Pancreas (tissue), 10 donors: ENCODE results near the gene GGTA1. TPM values are rescaled to one million over a fixed set of nuclear protein-coding genes. Genes with fewer than 3 reads are reported as not detected.

Experiments
- ATAC-seq, 4 donors: fragments of 200-7000 bp; cut with Tn5 transposase; one replicate each; pipeline versions ENCODE4 v1.8.0 to v1.9.1; 2020; ENCODE audit warnings: mild to moderate bottlenecking in 4 of 4, moderate library complexity in 4 of 4
- DNase-seq, 6 donors: peaks; one replicate each; pipeline ENCODE4 v3.0.0-alpha.2; 2020
- FAIRE-seq: peaks from 2 replicates; lab custom pipeline; 2012; peaks lifted over from hg19 to GRCh38; lab: Jason Lieb, UNC
- H3K27ac ChIP-seq, 4 donors: fragments of 200-600 bp; sonication (generic); 1 replicate in 3 of 4; 2 replicates in 1 of 4; pipeline versions ENCODE4 v1.5.0 to v1.8.0; 2020
- H3K27me3 ChIP-seq, 4 donors: fragments of 200-600 bp; one replicate each; pipeline ENCODE4 v1.8.0; 2021
- H3K36me3 ChIP-seq, 3 donors: fragments of 200-600 bp; sonication (generic) in 1 of 3; one replicate each; pipeline versions ENCODE4 v1.5.0 to v1.8.0; 2020 to 2021
- H3K4me1 ChIP-seq, 3 donors: fragments of 200-600 bp; one replicate each; pipeline ENCODE4 v1.8.0; 2021
- H3K4me3 ChIP-seq, 4 donors: fragments of 200-600 bp; sonication (generic) in 2 of 4; one replicate each; pipeline versions ENCODE4 v1.5.0 to v1.8.0; 2020 to 2021
- H3K9me3 ChIP-seq, 4 donors: fragments of 200-600 bp; one replicate each; pipeline ENCODE4 v1.8.0; 2021
- CTCF ChIP-seq, 4 donors: fragments of 200-600 bp; sonication (generic) in 3 of 4; IDR thresholded peaks; one replicate each; pipeline versions ENCODE4 v1.5.0 to v1.8.0; 2021; ENCODE audit warnings: antibody characterized with exemption in 4 of 4
- WGBS, 2 donors: extraction: QIAGEN DNeasy Blood & Tissue Kit; methylation state at CpG; one replicate each; pipeline ENCODE4 v1.1.7; 2013; 5-methylcytosine and 5-hydroxymethylcytosine counted together
- intact Hi-C, 3 donors: fragments of 100-400 bp; cut with DNase I; formaldehyde crosslinking; loops; one replicate each; pipeline versions ENCODE4 v1.11.1 to v1.14.2; 2022
- polyA plus RNA-seq, 2 donors: library from polyadenylated mRNA; stranded (reverse); fragments of 200-250 nt; gene quantifications; one replicate each; pipeline ENCODE4 v1.2.3, GENCODE V29; 2013
- total RNA-seq, 6 donors: library from RNA; stranded (reverse); fragmentation: NEBNext Ultra II Directional in 4 of 6; extraction: Animal tissue kit (Norgen Biotek cat#: 25700) in 4 of 6; gene quantifications; one replicate each; pipeline versions ENCODE4 v1.2.1 to v1.2.4, GENCODE V29; 2021 to 2023
- donor health status: healthy with polysubstance abuse.
- donor health status: DM: no; HTN: no; CAD: no; lungs with moderate emphysema.
- donor health status: DM: no; HTN: no; CAD: no.
- donor health status: control.
- donor health status: control.
- donor health status: Bipolar disorder and iron deficiency.
- donor health status: DM: yes; HTN: yes; CAD: no.
- donor health status: DM: no; HTN: no; CAD: no.
- donor health status: DM: no; HTN: no; CAD: no.
- donor health status: DM: yes; HTN: yes; CAD: no.

Gene GGTA1
- total RNA-seq (1 to 10 TPM in 3 of 6 donors, under 1 TPM in 3; 0.14 to 3.6 (median 0.87) TPM), polyA plus RNA-seq (1 to 10 TPM; 1.6 to 2.7 TPM)

GRCh38 chr9:121499427-121500164 is at the start of gene GGTA1:
Gene GGTA1 (minus strand): TSS chr9:121499844. CDS start chr9:121467922, 31,922 bp downstream.
- 1% methylated on average over 66 to 72 of the region's 72 CpGs for WGBS, 2 donors
- TF ChIP-seq CTCF (IDR thresholded peaks at IDR 0.05) = no peak
- no peaks in the 10 kb centered on the region for H3K9me3 ChIP-seq
- no peaks in the 10 kb centered on the region for H3K27me3 ChIP-seq
- intact Hi-C loops = no loop called here
- ATAC-seq = peak; percentile 68 to 87 (median 79)
- H3K36me3 ChIP-seq = no peaks in the 10 kb centered on the region
- DNase-seq = peak; percentile 20 to 84 (median 51)
- H3K27ac ChIP-seq = peak within 1 kb of the TSS in 3 of 4 donors; percentile 11 to 50 (median 40)
- H3K4me1 ChIP-seq = peaks cover 4 to 15% (median 10%) of the 10 kb centered on the region in 3 donors
- no peak for FAIRE-seq
- H3K4me3 ChIP-seq = peak within 1 kb of the TSS; percentile 29 to 58 (median 36)

- no peak for FAIRE-seq
- no peaks in the 10 kb centered on the region for H3K9me3 ChIP-seq
These were observed 49.0 kb upstream of the GGTA1 start for GRCh38 chr9:121548666-121549065.

GRCh38 chr9:121545875-121546423 is 46.3 kb upstream of the GGTA1 start:
- peak; percentile 92 to 95 (median 93) for TF ChIP-seq CTCF (IDR thresholded peaks at IDR 0.05)
- Histone ChIP-seq H3K4me3 (peak overlapping the region in 2 of 4 donors; percentile 10 to 29), H3K27me3 (no peaks in the 10 kb centered on the region), H3K36me3 (no peaks in the 10 kb centered on the region), H3K9me3 (no peaks in the 10 kb centered on the region), H3K27ac (no peak overlapping the region), H3K4me1 (peaks cover 0 to 7% (median 0%) of the 10 kb centered on the region in 3 donors)
- intact Hi-C loops = loop anchor here in 1 of 3 donors (5.0 to 10.0 kb wide), 2 partner anchors 61 to 446 kb away; no protein-coding TSS in a partner anchor
- ATAC-seq (peak; percentile 97 to 98 (median 97)), DNase-seq (peak; percentile 94 to 99 (median 96)), FAIRE-seq (peak; percentile 13)
- WGBS, 2 donors = 2 to 3% methylated on average over 25 to 27 of the region's 27 CpGs

More at GRCh38 chr9:121548666-121549065, 49.0 kb upstream of the GGTA1 start:
- DNase-seq (no peak), ATAC-seq (no peak)
- Histone ChIP-seq H3K27me3 (no peaks in the 10 kb centered on the region), H3K4me3 (no peak overlapping the region), H3K4me1 (peaks cover 0 to 7% (median 0%) of the 10 kb centered on the region in 3 donors), H3K27ac (no peak overlapping the region), H3K36me3 (no peaks in the 10 kb centered on the region)
- intact Hi-C loops = loop anchor here in 1 of 3 donors (5.0 to 10.0 kb wide), 2 partner anchors 64 to 444 kb away; no protein-coding TSS in a partner anchor
- no peak for TF ChIP-seq CTCF (IDR thresholded peaks at IDR 0.05)
- 83 to 90% methylated on average over 2 of the region's 2 CpGs for WGBS, 2 donors

- Histone ChIP-seq H3K27ac (no peak overlapping the region), H3K27me3 (no peaks in the 10 kb centered on the region), H3K4me1 (peaks cover 0 to 2% (median 0%) of the 10 kb centered on the region in 3 donors), H3K9me3 (no peaks in the 10 kb centered on the region), H3K4me3 (no peak overlapping the region), H3K36me3 (no peaks in the 10 kb centered on the region)
- no peak for TF ChIP-seq CTCF (IDR thresholded peaks at IDR 0.05)
- no peak for ATAC-seq
- no peak for DNase-seq
- WGBS, 2 donors = 35 to 40% methylated on average over 33 of the region's 33 CpGs
- no peak for FAIRE-seq
- intact Hi-C loops = loop anchor here in 1 of 3 donors (5.0 to 10.0 kb wide), 2 partner anchors 61 to 447 kb away; no protein-coding TSS in a partner anchor
These were observed 45.7 kb upstream of the GGTA1 start for GRCh38 chr9:121545150-121545874.
